NB4 (cell line): ENCODE measurements around the gene POU2AF1.

Source experiments
- CTCF ChIP-seq: IDR thresholded peaks from one replicate; pipeline ENCODE4 v1.5.1; 2012; ENCODE audit warnings: low read depth, low read length
- MAX ChIP-seq: IDR thresholded peaks from 2 replicates; pipeline ENCODE4 v1.6.1; 2011; ENCODE audit warnings: low read depth, low read length
- MYC ChIP-seq: IDR thresholded peaks from 2 replicates; pipeline ENCODE4 v1.6.1; 2011; ENCODE audit warnings: low read depth, low read length
- POLR2A ChIP-seq: IDR thresholded peaks from 2 replicates; pipeline ENCODE4 v1.6.1; 2011; ENCODE audit warnings: mild to moderate bottlenecking; ENCODE audit not compliant: insufficient read length; ENCODE audit errors: extremely low read depth

DNA sequence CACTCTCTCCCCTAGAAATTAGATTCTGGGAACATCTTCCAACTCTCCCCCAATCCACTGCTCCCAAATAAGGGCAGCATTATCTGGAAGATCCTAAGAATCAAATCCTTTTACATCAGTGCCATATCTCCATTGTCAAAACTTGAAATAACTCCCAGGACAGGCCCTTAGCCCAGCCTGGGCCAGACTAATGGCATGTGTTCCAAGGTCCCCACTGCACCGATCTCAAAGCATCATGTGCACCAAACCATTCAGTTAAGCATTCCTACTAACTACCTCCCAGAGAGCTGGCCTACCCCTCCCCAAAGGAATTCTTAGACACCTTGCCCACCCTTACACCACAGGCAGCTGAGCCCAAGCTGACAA lies 44.2 kb upstream of the POU2AF1 start:
- TF ChIP-seq CTCF = no peak
- no peak for TF ChIP-seq MAX
- no peak for TF ChIP-seq POLR2A
- TF ChIP-seq MYC = no peak
